Vagina (tissue), 2 donors: ENCODE results near the gene MRGPRD. TPM values are rescaled to one million over a fixed set of nuclear protein-coding genes. Genes with fewer than 3 reads are reported as not detected.
A peak's percentile ranks its signal among the peaks of the same experiment; 100 is the strongest.

Experiments used
- DNase-seq, 2 donors: peaks; one replicate each; pipeline ENCODE4 v3.0.0-alpha.2; 2017; ENCODE audit errors: extremely low spot score in 2 of 2
- H3K27ac ChIP-seq: fragments of 200-600 bp; sonication (generic); one replicate; pipeline ENCODE4 v1.5.1; 2019
- H3K27me3 ChIP-seq: fragments of 200-600 bp; sonication (generic); one replicate; pipeline ENCODE4 v1.5.1; 2019
- H3K36me3 ChIP-seq, 2 donors: fragments of 200-600 bp; sonication (generic); one replicate each; pipeline ENCODE4 v1.5.1; 2017 to 2019
- H3K4me1 ChIP-seq: fragments of 200-600 bp; sonication (generic); one replicate; pipeline ENCODE4 v1.5.1; 2019
- H3K4me3 ChIP-seq, 2 donors: fragments of 200-600 bp; sonication (generic); 1 replicate in 1 of 2; 2 replicates in 1 of 2; pipeline ENCODE4 v1.5.1; 2016 to 2019
- H3K9me3 ChIP-seq: fragments of 200-600 bp; sonication (generic); one replicate; pipeline ENCODE4 v1.5.1; 2019
- CTCF ChIP-seq, 3 experiments: fragments of 450-650 bp in 2 of 3; fragments of 200-600 bp in 1 of 3; sonication (generic) in 1 of 3; IDR thresholded peaks; one replicate each; pipeline ENCODE4 v1.5.1; 2017 to 2019; ENCODE audit warnings: antibody characterized with exemption in 3 of 3, mild to moderate bottlenecking in 2 of 3, moderate library complexity in 2 of 3
- POLR2A ChIP-seq, 2 donors: fragments of 450-650 bp; IDR thresholded peaks; one replicate each; pipeline ENCODE4 v1.6.1; 2017; ENCODE audit warnings: antibody characterized with exemption in 2 of 2, mild to moderate bottlenecking in 2 of 2, moderate library complexity in 2 of 2
- POLR2AphosphoS5 ChIP-seq, 2 donors: sonication (generic); formaldehyde crosslinking; IDR thresholded peaks; one replicate each; pipeline ENCODE4 v1.9.0; 2017; ENCODE audit warnings: antibody characterized with exemption in 2 of 2, mild to moderate bottlenecking in 2 of 2, low read depth in 1 of 2; ENCODE audit not compliant: insufficient read depth in 1 of 2
- intact Hi-C: fragments of 100-400 bp; cut with DNase I; formaldehyde crosslinking; loops from one replicate; pipeline ENCODE4 v1.15.1; 2023
- total RNA-seq: library from RNA; depleted of rRNA; stranded (reverse); fragments of >200 nt; gene quantifications from one replicate; pipeline ENCODE4 v1.2.3, GENCODE V29; 2016

The MRGPRD gene
- total RNA-seq, 1 donor from 2014 or later: not detected

- no peaks in the 10 kb centered on the region for H3K9me3 ChIP-seq
- no peak for DNase-seq
- TF ChIP-seq POLR2AphosphoS5 (IDR thresholded peaks at IDR 0.05; ENCODE audit: insufficient read depth in 1 of 2, low read depth in 1 of 2) (no peak), CTCF (IDR thresholded peaks at IDR 0.05) (no peak), POLR2A (IDR thresholded peaks at IDR 0.05) (no peak)
These were observed 6.4 kb upstream of the MRGPRD start for GRCh38 chr11:68987211-68987610.

GRCh38 chr11:68983801-68984200, 3.0 kb upstream of the MRGPRD start:
- DNase-seq: peak in 1 of 2 donors; percentile 40
- Histone ChIP-seq H3K36me3 (no peaks in the 10 kb centered on the region), H3K27ac (no peak overlapping the region), H3K9me3 (no peaks in the 10 kb centered on the region), H3K27me3 (no peaks in the 10 kb centered on the region), H3K4me1 (peaks cover 5% of the 10 kb centered on the region), H3K4me3 (no peak overlapping the region)
- intact Hi-C loops: no loop called here
- TF ChIP-seq CTCF (IDR thresholded peaks at IDR 0.05): no peak
- TF ChIP-seq POLR2AphosphoS5 (IDR thresholded peaks at IDR 0.05; ENCODE audit: insufficient read depth in 1 of 2, low read depth in 1 of 2): no peak
- TF ChIP-seq POLR2A (IDR thresholded peaks at IDR 0.05): no peak

More at GRCh38 chr11:68987211-68987610, 6.4 kb upstream of the MRGPRD start:
- no peaks in the 10 kb centered on the region for H3K36me3 ChIP-seq
- intact Hi-C loops: no loop called here
- H3K27me3 ChIP-seq: no peaks in the 10 kb centered on the region
- H3K4me1 ChIP-seq: no peaks in the 10 kb centered on the region
- no peak overlapping the region for H3K4me3 ChIP-seq
- no peak overlapping the region for H3K27ac ChIP-seq

- TF ChIP-seq POLR2A (IDR thresholded peaks at IDR 0.05): no peak
- TF ChIP-seq POLR2AphosphoS5 (IDR thresholded peaks at IDR 0.05; ENCODE audit: insufficient read depth in 1 of 2, low read depth in 1 of 2): no peak
- no peak for TF ChIP-seq CTCF (IDR thresholded peaks at IDR 0.05)
These were observed 1.3 kb upstream of the MRGPRD start for GRCh38 chr11:68982134-68982533.

GRCh38 chr11:68979931-68980775, 633 bp downstream of the MRGPRD start:
- no peak for DNase-seq

More at GRCh38 chr11:68982134-68982533, 1.3 kb upstream of the MRGPRD start:
- Histone ChIP-seq H3K36me3 (no peaks in the 10 kb centered on the region), H3K27me3 (no peaks in the 10 kb centered on the region), H3K27ac (no peak overlapping the region), H3K9me3 (no peaks in the 10 kb centered on the region), H3K4me3 (no peak overlapping the region), H3K4me1 (peaks cover 8% of the 10 kb centered on the region)
- no peak for DNase-seq
- intact Hi-C loops: no loop called here

More at GRCh38 chr11:68979931-68980775, 633 bp downstream of the MRGPRD start:
- no peaks in the 10 kb centered on the region for H3K9me3 ChIP-seq
- no peaks in the 10 kb centered on the region for H3K36me3 ChIP-seq
- peaks cover 8% of the 10 kb centered on the region for H3K4me1 ChIP-seq
- no peaks in the 10 kb centered on the region for H3K27me3 ChIP-seq
- TF ChIP-seq POLR2AphosphoS5 (IDR thresholded peaks at IDR 0.05; ENCODE audit: insufficient read depth in 1 of 2, low read depth in 1 of 2) (no peak), CTCF (IDR thresholded peaks at IDR 0.05) (no peak), POLR2A (IDR thresholded peaks at IDR 0.05) (no peak)
- no peak overlapping the region for H3K4me3 ChIP-seq
- intact Hi-C loops: no loop called here
- H3K27ac ChIP-seq: no peak overlapping the region
